HG03457 (cell line): ENCODE data around the gene PEDS1.
A peak's percentile ranks its signal among the peaks of the same experiment; 100 is the strongest.
"Not testable (repeated sequence)": the region's sequence is repeated elsewhere in the genome, so short reads cannot be mapped to it uniquely, and the experiment has no call there.

Experiments used
- ATAC-seq: cut with Tn5 transposase; IDR thresholded peaks from one replicate; pipeline ENCODE4 v1.9.1; 2021; ENCODE audit warnings: moderate number of reproducible peaks; ENCODE audit not compliant: unreplicated experiment

The PEDS1 gene

DNA sequence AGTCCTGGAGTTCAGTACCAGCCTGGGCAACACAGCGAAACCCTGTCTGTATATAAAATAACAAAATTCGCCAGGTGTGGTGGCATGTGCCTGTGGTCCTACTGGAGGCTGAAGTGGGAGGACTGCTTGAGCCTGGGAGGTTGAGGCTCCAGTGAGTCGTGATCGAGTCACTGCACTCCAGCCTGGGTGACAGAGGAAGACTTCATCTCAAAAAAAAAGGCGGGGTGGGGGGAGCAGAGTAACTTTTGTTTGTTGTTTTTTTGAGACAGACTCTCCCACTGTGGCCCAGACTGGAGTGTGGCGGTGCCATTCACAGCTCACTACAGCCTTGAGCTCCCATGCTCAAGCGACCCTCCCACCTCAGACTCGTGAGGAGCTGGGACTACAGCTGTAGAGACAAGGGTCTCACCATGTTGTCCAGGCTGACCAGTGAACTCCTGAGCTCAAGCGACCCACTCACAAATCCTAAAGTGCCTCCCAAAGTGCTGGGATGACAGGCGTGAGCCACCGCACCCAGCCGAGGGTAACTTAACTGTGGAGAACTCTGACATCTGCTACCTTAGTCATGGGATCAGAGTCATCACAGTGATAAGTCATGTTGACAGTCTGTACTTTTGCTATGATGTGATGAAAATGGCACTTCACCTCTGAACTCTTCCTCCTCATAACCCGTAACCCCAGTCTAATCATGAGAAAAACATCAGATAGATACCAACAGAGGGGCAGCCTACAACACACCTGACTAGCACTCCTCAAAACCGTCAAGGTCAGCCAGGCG, 16.5 kb downstream of the PEDS1 start:
- ATAC-seq, result no peak

DNA sequence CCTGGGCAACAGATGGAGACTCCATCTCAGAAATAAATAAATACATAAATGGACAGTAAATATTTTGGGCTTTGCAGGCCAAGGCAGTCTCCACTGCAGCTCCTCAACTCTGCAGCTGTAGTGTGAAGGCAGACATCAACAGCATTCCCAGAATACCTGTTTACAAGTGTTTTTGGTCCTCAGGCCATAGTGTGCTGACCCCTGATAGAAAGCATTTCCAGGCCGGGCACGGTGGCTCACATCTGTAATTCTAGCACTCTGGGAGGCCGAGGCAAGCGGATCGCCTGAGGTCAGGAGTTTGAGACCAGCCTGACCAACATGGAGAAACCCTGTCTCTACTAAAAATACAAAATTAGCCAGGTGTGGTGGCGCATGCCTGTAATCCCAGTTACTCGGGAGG, 18.4 kb downstream of the PEDS1 start:
- not testable (repeated sequence) for ATAC-seq

GRCh38 chr20:50133474-50134217, 19.9 kb downstream of the PEDS1 start:
- ATAC-seq, result no peak

- no peak for ATAC-seq
Observed at GRCh38 chr20:50133041-50133440, 20.5 kb downstream of the PEDS1 start.

GRCh38 chr20:50130995-50131394, 22.5 kb downstream of the PEDS1 start:
- ATAC-seq, result no peak

DNA sequence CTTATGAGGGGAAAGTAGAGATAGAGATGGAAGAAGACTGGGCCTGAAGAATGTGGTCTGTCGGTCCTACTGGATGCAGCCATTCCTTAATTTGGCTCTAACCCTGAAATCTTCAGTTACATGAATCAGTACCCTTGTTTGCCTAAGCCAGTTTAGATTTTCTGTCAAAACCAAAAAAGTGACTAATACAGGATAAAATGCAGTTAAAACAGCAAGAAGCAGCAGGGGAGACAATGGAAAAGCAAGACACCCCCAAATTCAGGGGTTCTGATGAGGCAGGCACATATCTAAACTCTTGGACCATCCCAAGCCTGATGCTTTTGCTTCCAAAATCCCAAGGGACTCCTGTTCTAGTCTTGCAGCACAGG, 23.2 kb downstream of the PEDS1 start:
- ATAC-seq, result no peak

GRCh38 chr20:50129662-50130355, 23.7 kb downstream of the PEDS1 start:
- no peak for ATAC-seq

DNA sequence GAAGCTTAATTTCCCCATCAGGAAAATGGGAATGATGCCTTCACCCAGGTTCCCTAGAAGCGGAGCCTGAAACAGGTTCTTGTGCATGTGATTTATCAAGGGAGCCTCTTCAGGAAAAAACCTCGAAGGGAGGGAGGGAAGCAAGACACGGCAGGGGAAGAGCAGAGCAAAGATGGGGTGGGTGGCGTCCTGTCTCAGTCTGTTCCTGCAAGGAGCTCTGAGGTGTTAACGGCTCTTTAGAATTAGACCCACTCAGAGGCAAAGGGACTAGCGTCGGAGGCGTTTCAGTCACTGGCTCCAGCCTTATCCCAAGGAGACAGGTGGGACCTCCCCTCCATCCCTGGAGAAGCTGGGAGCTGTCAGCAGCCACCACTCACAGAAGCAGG, 25.0 kb downstream of the PEDS1 start:
- no peak for ATAC-seq

DNA sequence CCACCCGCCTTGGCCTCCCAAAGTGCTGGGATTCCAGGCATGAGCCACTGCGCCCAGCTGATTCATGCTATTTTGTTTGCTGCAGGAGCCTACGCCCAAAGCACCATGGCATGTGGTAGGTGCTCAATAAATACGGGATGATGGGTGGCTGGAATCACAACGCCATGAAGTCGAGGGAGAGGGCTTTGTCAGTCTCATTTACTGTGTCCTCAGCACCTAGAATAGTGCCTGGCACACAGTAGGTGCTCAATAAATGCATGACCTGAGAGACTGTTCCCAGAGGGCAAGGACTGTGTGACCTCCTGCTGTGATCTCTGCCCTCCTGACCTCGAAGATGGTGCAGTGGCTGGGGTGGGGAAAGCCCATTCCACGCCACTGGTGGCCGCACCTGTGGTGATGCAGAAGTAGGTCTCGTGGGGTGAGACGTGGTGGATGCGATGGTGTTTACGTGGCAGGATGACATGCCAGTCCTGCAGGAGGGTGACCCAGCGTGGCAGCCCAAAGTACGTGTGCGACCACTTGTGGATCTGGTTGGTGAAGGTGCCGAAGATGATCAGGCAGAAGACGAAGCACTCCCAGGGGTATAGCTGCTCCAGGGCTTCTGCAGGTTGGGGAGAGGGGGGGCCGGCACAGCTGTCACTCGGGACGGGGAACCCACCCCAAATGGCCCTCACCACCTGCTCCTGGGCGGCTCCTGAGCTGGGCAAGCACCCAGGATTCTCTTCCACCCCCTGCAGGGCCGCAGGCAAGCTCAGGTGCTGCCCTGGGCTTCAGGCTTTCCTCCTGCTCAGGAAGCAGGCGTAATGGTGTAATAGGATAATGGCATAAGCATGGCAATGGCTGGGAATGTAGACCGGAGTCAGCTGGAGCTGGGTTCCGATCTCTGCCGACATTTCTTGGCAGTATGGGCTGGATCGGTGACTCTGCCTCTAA, 25.7 kb downstream of the PEDS1 start:
- ATAC-seq, result no peak

DNA sequence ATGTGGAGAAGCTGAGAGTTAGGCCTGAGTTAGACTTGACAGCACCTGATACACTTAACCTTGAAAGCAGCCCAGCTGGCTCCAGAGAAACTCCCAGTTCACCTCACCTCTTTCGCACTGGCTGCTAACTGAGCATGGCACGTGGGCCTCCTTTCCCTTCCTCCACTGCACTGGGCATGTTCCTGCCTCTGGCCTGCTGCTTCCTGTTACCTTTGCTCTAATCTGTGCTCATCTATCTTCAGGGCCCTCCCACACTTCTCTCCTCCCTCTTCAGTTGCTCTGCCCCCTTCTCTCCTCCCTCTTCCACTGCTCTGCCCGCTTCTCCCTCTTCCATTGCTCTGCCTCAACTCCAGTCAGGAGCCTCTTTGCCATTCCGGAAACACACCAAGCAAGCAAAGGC, 26.9 kb downstream of the PEDS1 start:
- no peak for ATAC-seq

- no peak for ATAC-seq
Observed at GRCh38 chr20:50125279-50125678, 28.2 kb downstream of the PEDS1 start.

GRCh38 chr20:50124496-50124895, 29.0 kb downstream of the PEDS1 start:
- no peak for ATAC-seq

DNA sequence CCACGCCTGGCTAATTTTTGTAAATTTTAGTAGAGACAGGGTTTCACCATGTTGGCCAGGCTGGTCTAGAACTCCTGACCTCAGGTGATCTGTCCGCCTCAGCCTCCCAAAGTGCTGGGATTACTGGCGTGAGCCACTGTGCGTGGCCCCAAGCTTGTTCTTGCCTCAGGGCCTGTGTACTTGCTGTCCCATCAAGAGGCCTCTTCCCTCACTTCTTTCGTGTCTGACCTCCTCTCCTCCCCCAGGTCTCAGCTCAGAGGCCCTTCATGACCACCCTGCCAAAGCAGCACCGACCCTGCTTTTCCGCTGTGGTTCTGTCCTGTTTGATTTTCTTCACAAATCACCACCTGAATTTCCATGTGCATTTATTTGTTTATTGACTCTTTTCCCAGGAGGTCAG, 30.1 kb downstream of the PEDS1 start:
- no peak for ATAC-seq

GRCh38 chr20:50122763-50123162, 30.8 kb downstream of the PEDS1 start:
- no peak for ATAC-seq

GRCh38 chr20:50121858-50122271, 31.7 kb downstream of the PEDS1 start:
- ATAC-seq, result no peak

- ATAC-seq, result no peak
Observed at GRCh38 chr20:50120935-50121693, 32.4 kb downstream of the PEDS1 start.

DNA sequence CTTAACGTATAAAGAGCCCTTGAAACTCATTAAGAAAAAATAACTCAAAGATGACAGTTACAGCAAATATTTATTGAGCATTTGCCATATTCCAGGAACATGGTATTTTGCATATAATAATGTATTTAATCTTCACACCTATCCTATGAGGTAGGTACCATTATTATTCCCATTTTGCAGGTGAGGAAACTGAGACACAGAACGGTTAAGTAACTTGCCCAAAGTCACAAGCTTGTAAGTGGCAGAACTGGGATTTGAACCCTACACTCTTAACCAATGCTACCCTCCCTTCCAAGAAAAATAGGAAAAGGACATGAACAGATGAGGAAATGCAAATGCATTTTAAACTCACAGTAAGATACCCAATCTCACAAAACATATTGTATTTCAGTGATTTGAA, 35.3 kb downstream of the PEDS1 start:
- no peak for ATAC-seq

DNA sequence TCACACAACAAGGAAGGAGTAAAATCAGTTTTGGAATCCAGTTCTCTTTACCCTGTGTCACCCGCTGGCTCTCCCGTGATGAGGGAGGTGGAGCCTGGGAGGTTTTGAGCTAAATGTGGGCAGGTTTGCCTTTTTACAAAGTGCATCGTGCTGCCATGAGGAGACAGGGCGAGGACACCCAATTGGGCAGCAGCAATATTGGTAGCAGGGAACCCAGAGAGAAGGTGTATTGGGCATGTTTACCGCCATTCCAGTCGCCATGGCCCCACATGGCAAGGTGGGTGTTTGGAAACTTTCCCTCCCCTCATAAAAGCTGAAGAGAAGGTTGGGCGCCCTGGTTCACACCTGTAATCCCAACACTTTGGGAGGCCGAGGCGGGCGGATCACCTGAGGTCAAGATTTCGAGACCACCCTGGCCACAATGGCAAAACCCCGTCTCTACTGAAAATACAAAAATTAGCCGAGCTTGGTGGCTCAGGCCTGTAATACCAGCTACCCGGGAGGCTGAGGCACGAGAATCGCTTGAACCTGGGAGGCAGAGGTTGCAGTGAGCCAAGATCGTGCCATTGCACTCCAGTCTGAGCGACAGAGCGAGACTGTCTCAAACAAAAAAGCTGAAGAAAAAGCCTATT, 37.0 kb downstream of the PEDS1 start:
- no peak for ATAC-seq

DNA sequence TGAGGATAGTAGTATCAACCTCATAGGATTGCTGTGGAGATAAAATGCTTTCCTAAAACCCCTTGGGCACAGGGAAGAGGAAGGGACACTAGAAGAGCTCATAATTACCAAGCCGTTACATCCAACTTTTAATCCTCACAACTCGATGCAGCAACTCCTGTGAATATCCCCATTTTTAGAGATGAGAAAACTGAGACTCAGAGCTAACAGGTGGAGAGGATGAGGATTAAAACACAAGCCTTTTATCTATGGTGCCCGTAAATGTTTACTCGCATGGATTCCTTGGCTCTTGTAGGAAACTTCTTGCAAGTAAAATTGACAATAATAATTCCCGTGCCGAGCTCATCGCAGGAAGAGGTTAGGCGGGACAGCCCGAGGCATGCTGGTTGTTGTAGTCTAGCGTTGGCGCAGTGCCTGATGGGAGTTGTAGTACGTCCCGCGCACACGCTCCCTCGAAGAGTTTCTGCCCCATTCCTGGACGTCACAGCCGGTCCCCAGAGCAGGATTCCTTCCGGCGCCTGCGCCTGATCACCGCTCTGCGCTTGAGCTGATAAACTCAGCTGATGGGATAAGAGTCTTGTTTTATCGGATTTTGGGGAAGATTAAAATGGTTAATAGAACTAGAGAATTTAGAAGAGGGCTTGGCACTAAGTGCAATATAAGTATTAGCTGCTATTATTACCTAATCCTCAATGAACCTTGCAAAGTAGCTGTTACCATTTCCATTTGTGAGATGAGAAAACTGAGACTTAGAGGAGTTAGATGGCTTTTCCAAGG, 37.7 kb downstream of the PEDS1 start:
- ATAC-seq, result peak; percentile 71
